Activated T-helper 1 cell treated with anti-CD3 and anti-CD28 coated beads, Interleukin-2, amount 50 U/mL, for 16 hours (primary cell): ENCODE measurements around the gene CDH12.
"Not testable (repeated sequence)": the region's sequence is repeated elsewhere in the genome, so short reads cannot be mapped to it uniquely, and the experiment has no call there.

Experiments
- DNase-seq, 2 donors: peaks; one replicate each; pipeline ENCODE4 v3.0.0-alpha.2; 2020; ENCODE audit warnings: low read depth in 1 of 2, low spot score in 1 of 2

The CDH12 gene

GRCh38 chr5:22470408-22470807 lies 382.7 kb downstream of the CDH12 start:
- no peak for DNase-seq

DNA sequence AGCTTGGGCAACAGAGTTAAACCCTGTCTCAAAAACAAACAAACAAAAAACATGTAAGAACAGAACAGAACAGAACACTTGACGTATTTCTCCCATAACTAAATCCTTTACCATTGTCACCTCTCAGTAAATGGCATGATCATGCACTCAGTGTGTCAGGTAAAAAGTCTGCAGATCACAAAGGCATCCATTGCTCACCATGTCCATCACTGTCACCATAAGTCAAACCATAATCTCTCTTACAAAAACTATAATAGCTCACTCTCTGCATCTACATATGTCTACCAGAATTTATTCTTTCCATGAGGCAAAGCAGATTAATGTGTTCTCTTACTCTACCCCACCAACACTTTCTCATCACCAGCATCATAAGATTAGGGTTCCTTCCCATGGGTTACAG lies 387.5 kb downstream of the CDH12 start:
- DNase-seq = no peak

DNA sequence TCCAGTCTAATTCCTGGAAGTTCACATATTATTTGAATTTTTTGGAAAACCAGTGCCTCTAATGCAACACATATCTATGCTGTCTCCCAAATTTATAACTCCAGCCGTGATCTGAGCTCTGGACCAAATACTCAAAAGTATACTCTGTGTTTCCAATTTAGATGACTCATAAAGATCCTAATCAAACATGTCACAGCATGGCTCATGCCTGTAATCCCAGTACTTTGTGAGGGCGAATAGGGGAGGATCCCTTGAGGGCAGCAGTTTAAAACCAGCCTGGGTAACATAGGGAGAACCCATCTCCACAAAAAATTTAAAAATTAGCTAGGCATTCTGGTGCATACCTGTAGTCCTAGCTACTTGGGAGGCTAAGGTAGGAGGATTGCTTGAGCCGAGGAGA lies 388.0 kb downstream of the CDH12 start:
- DNase-seq = no peak

DNA sequence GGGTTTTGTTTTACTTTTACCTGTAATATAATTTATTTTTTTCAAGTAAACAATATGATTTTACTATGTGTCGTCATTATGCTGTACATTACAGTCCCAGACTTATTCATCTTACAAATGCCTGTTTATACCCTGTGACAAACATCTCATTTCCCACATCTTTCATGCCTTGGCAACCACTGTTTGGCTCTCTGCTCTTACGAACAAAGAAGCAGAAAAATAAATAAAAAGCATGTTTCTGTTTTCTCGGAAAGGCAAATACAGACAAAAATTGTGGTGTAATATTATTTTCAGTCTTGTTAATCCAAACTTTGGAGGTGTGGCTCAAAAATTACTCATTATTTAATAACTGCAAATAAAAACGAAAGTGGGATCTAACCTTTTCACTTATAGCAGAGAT lies 393.0 kb downstream of the CDH12 start:
- DNase-seq = no peak

DNA sequence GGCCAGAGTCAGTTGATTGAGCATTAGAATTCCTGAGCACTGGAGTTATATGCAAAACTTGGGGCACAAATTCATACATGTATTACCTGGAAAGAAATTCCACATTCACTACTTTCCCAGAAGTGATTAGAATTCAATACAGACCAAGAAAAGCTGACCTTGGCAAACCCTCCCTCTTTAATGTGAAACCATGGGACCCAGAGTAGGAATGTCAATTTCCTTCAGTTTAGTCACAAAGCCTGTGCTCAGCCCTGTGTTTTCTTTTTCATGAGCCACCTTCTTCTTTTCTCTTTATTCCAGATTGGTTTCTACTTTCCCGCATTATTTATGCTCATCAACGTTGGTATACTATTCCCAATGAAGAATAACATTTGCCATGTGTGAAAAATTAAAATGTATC lies 420.2 kb downstream of the CDH12 start:
- no peak for DNase-seq

GRCh38 chr5:22431840-22432239 lies 421.3 kb downstream of the CDH12 start:
- DNase-seq = no peak

DNA sequence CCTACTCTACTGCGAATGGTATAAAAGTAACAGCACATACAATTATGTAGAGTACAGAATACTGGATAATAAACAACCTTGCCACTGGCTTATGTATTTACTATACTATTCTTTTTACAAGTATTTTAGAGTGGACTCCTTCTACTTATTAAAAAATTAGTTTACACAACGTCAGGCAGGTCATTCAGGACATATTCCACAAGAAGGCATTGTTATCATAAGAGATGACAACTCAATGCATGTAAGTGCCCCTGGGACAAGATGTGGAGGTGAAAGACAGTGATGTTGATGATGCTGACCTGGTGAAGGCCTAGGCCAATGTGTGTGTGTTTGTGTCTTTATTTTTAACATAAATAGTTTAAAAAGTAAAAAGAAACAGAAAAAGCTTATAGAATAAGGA lies 421.7 kb downstream of the CDH12 start:
- no peak for DNase-seq

- no peak for DNase-seq
Observed at GRCh38 chr5:22411554-22412349, 441.4 kb downstream of the CDH12 start.

GRCh38 chr5:22391956-22392355 lies 461.2 kb downstream of the CDH12 start:
- DNase-seq = no peak

- no peak for DNase-seq
Observed at GRCh38 chr5:22390888-22391287, 462.3 kb downstream of the CDH12 start.

- no peak for DNase-seq
Observed at GRCh38 chr5:22372826-22373660, 480.1 kb downstream of the CDH12 start.

GRCh38 chr5:22372376-22372775 lies 480.8 kb downstream of the CDH12 start:
- DNase-seq = no peak

DNA sequence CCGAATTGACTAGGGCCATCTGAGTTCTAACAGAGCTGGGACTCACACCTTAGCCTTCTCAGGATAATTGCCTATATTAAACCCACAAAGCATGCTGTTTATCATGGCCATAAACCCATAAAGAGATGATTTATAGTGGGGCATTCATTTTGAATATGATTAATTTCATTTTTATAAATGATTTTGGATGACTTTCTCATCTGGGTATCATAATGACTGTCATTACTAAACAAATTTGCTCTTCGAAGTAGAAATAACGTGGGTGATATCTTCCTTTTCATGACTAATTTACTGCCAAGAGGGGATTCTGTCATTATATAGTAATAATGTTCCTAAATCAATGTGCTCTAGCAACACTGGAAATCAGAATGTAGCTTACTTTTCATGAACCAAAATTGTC lies 498.2 kb downstream of the CDH12 start:
- no peak for DNase-seq

DNA sequence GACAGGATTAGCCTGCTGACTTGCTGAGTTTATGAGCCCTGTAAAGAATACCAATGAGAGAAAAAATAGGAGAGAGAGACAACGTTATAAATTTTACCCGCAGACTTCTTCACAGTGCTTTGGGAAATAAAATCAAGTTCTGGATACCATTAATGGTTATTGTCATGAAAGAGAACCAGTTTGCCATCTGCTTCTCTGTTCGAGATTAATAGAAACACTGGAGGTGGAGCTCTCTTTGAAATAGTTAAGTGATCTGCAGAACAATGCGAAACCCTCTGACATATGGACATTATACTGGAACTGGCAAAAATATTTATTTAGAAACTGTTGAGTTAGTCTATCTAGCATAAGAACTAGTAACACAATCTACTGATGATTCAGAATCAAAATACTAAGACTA lies 500.7 kb downstream of the CDH12 start:
- no peak for DNase-seq

DNA sequence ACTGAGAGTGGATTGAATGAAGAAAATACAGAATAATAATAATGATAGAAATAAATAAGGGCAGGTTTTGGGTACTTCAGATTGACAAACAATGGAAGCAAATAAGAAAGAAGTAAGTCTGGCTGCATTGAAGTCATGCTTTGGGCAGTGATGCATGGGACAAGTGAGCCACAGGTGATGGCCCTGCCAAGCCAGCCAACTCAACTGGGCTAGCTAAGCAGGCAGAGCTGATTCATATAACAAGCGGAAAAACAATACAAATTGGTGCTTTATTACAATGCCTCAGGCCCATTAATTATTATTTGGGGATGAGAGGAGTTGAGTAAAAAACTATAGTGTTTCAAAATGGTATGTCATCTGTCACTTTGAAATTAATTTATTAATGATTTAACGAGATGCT lies 502.0 kb downstream of the CDH12 start:
- DNase-seq = no peak

DNA sequence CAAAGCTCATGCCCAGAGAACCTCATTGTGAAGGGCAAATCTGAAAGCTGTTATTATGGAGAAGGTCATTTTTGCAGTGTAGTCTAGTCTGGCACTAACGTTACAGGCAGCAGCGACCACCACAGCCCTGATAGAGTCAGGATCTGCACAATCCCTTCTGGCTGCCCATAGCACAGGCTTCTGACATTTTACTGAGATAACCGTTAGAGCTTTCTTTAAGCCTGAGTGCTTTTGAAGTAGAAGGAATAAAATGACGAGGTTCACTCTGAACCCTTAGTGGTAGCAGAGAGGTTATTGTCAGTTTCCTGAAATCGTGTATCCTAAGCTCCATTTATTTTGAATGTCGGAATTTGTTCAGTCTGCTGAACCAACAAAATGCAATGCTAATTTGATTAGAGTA lies 505.1 kb downstream of the CDH12 start:
- DNase-seq = no peak

DNA sequence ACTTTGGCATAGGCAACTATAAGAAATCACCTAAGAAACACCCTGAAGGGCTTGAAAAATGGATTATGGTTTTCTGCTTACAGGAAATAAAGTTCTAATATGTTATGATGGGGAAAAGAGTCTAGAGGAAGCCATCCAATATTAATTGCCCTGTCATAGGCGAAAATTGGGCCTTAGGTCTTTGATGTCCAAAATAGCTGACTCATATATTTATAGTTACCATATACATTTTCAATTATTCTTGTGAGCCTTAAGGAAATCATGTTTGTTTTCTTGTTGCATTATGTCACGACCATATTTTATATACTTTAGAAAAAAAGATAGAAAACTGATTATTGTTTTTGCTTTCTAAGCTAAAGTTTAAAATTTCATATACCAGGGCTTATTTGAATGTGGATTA lies 509.1 kb downstream of the CDH12 start:
- DNase-seq = no peak

- DNase-seq = no peak
Observed at GRCh38 chr5:22341406-22341805, 511.7 kb downstream of the CDH12 start.

DNA sequence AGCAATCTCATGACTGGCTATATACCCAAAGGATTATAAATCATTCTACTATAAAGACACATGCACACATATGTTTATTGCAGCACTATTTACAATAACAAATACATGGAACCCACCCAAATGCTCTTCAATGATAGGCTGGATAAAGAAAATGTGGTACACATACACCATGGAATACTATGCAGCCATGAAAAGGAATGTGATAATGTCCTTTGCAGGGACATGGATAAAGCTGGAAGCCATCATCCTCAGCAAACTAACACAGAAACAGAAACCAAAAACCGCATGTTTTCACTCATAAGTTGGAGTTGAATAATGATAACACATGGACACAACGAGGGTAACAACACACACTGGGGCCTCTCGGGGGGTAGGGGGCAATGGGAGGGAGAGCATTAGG lies 520.2 kb downstream of the CDH12 start:
- DNase-seq = not testable (repeated sequence)

DNA sequence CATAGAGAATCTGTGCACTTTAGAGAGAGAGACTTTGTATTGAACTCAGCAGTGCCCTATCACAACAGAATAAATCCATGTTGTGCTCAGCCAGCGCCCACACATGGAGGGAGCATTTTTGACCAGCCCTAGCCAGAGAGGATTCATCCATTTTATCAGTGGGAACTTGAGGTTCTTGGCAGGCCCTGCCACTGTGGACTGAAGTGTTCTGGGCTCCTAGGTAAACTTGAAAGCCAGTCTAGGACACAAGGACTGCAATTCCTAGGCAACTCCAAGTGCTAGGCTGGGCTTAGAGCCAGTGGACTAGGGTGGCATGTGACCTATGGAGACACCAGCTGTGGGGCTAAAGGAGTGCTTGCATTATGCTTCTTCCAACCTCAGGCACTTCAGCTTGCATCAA lies 523.5 kb downstream of the CDH12 start:
- no peak for DNase-seq

DNA sequence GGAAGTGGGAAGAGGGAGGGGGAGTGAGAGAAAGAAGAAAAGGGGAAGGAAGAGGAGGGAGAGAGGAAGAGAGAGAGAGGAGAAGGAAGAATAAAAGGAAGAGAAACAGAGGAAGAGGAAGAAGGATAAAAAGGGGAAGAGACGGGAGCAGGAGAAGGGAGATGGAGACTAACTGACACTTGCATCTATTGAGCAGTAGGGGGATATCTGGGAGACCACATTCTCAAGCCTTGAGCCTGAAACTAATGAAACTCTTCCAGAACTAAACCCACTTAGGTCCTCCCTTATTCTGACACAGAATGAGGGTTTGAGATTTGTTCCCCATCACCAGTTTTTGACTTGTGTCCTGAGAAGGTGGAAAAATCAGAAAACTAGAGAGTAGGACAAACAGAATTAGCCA lies 533.3 kb downstream of the CDH12 start:
- DNase-seq = no peak

DNA sequence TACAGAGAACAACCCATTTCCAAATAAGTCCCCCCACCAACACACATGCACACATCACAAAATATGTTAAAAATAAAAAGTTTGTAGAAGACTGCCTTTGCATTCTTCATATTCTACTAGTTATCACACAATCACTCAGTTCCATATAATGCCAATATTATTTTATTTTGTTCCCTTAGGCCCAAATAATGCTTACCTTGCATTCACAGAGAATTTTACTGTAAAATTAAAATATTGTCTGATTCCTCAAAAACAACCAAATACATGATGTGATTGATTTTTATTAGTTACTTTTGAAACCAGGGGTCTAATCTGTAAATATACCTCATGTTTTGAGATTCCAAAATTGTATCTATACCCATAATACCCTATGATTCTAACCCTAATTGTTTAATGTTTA lies 536.9 kb downstream of the CDH12 start:
- DNase-seq = no peak

DNA sequence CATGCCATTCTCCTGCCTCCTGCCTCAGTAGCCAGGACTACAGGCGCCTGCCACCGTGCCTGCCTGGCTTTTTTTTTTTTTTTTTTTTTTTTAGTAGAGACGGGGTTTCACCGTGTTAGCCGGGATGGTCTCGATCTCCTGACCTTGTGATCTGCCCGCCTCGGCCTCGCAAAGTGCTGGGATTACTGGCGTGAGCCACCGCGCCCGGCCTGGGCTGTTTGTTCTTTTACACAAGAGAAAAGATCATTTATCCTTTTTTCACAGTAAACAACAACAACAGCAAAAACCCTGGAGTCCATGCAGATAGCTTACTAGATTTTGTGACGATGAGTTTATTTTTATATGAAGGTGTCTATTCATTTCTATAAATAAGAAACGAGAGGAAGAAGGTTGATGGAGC lies 538.1 kb downstream of the CDH12 start:
- DNase-seq = not testable (repeated sequence)
